ENCODE results near the gene CLSTN1. TPM values are rescaled to one million over a fixed set of nuclear protein-coding genes. Genes with fewer than 3 reads are reported as not detected.
A peak's percentile ranks its signal among the peaks of the same experiment; 100 is the strongest.

Gene CLSTN1
- total and polyA plus RNA-seq, 11 donors, result 37.6 to 79.4 (median 61.2) TPM

DNA sequence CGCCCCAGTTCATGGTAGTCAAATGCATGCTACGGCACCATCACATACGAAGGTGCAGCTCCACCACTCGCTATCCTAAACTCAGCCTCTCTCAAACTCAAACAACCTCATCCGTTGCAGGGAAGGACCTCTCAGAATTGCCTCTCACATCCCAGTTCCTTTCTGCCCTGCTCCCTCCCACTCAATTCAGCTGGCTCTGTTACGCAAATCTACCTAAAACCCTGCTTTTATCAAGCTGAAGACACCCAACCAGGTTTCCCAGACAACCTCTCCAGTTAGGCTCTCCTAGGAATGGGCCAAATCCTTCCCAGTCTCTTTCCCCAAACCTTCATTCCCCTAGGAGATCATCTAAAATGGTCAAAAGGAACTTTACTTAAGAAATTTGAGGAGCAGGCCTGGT, 62.9 kb downstream of the CLSTN1 start:
- H3K4me3 ChIP-seq, result no peak overlapping the region
- H3K4me1 ChIP-seq, result peaks cover 0 to 28% (median 15%) of the 10 kb centered on the region in 12 donors
- 94 to 98% (median 96%) methylated on average over 6 of the region's 6 CpGs for WGBS, 4 donors
- peaks cover 0 to 7% (median 0%) of the 10 kb centered on the region in 9 donors for H3K36me3 ChIP-seq
- H3K27me3 ChIP-seq, result no peaks in the 10 kb centered on the region
- DNase-seq, result no peak
- TF ChIP-seq, protein P1, sequence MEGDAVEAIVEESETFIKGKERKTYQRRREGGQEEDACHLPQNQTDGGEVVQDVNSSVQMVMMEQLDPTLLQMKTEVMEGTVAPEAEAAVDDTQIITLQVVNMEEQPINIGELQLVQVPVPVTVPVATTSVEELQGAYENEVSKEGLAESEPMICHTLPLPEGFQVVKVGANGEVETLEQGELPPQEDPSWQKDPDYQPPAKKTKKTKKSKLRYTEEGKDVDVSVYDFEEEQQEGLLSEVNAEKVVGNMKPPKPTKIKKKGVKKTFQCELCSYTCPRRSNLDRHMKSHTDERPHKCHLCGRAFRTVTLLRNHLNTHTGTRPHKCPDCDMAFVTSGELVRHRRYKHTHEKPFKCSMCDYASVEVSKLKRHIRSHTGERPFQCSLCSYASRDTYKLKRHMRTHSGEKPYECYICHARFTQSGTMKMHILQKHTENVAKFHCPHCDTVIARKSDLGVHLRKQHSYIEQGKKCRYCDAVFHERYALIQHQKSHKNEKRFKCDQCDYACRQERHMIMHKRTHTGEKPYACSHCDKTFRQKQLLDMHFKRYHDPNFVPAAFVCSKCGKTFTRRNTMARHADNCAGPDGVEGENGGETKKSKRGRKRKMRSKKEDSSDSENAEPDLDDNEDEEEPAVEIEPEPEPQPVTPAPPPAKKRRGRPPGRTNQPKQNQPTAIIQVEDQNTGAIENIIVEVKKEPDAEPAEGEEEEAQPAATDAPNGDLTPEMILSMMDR (IDR thresholded peaks at IDR 0.05), result no peak
- no peak for TF ChIP-seq POLR2A (IDR thresholded peaks at IDR 0.05)
- H3K9me3 ChIP-seq, result no peaks in the 10 kb centered on the region
- H3K27ac ChIP-seq, result no peak overlapping the region
- intact Hi-C loops (cut with DNase I), result no loop called here
- ATAC-seq, result no peak

GRCh38 chr1:9759939-9760338, 63.8 kb downstream of the CLSTN1 start:
- Histone ChIP-seq H3K4me3 (no peak overlapping the region), H3K36me3 (peaks cover 0 to 7% (median 0%) of the 10 kb centered on the region in 9 donors), H3K4me1 (peaks cover 0 to 36% (median 16%) of the 10 kb centered on the region in 12 donors), H3K27me3 (no peaks in the 10 kb centered on the region), H3K27ac (peak overlapping the region in 4 of 12 donors; percentile 12 to 70 (median 51)), H3K9me3 (no peaks in the 10 kb centered on the region)
- DNase-seq, result no peak
- intact Hi-C loops (cut with DNase I), result no loop called here
- TF ChIP-seq POLR2A (IDR thresholded peaks at IDR 0.05), result no peak
- TF ChIP-seq, protein P1 (IDR thresholded peaks at IDR 0.05), result no peak
- ATAC-seq, result no peak
- WGBS, 4 donors, result 88 to 96% (median 92%) methylated on average over 2 of the region's 2 CpGs

GRCh38 chr1:9758559-9759121, 65.1 kb downstream of the CLSTN1 start:
- H3K27me3 ChIP-seq, result no peaks in the 10 kb centered on the region
- ATAC-seq (peak; percentile 40 to 71 (median 66)), DNase-seq (no peak)
- WGBS, 4 donors, result 85 to 93% (median 88%) methylated on average over 10 of the region's 10 CpGs
- H3K4me1 ChIP-seq, result peaks cover 0 to 36% (median 16%) of the 10 kb centered on the region in 12 donors
- H3K27ac ChIP-seq, result peak overlapping the region in 5 of 12 donors; percentile 12 to 70 (median 46)
- H3K36me3 ChIP-seq, result peaks cover 0 to 19% (median 9%) of the 10 kb centered on the region in 9 donors
- H3K9me3 ChIP-seq, result no peaks in the 10 kb centered on the region
- intact Hi-C loops (cut with DNase I), result no loop called here
- TF ChIP-seq, protein P1 (IDR thresholded peaks at IDR 0.05), result no peak
- no peak for TF ChIP-seq POLR2A (IDR thresholded peaks at IDR 0.05)
- H3K4me3 ChIP-seq, result no peak overlapping the region

- intact Hi-C loops (cut with DNase I), result no loop called here
- Histone ChIP-seq H3K27me3 (no peaks in the 10 kb centered on the region), H3K4me1 (peaks cover 0 to 45% (median 16%) of the 10 kb centered on the region in 12 donors), H3K27ac (peak overlapping the region in 3 of 12 donors; percentile 12 to 65 (median 41)), H3K9me3 (no peaks in the 10 kb centered on the region), H3K4me3 (peak overlapping the region in 3 of 12 donors; percentile 4 to 24 (median 22)), H3K36me3 (peaks cover 0 to 42% (median 30%) of the 10 kb centered on the region in 9 donors)
- 30 to 36% (median 31%) methylated on average over 10 of the region's 10 CpGs for WGBS, 4 donors
- TF ChIP-seq POLR2A (IDR thresholded peaks at IDR 0.05), result no peak
- TF ChIP-seq, protein P1 (IDR thresholded peaks at IDR 0.05), result no peak
- no peak for DNase-seq
- ATAC-seq, result peak; percentile 42 to 71 (median 52)
Measured at GRCh38 chr1:9755441-9755995, 68.2 kb downstream of the CLSTN1 start.
